MCF 10A (cell line): ENCODE results near the gene PGF. TPM values are rescaled to one million over a fixed set of nuclear protein-coding genes. Genes with fewer than 3 reads are reported as not detected.

ENCODE experiments used
- BruUV-seq: library from RNA; stranded (reverse); fragments of 400-500 nt; replicated peaks from 2 replicates; lab custom pipeline; 2021; lab: Mats Ljungman, UMichigan
- CTCF ChIA-PET: fragments of 300-600 bp; sonication (Branson Sonifier 250); formaldehyde crosslinking; extraction: SDS; loops from one replicate; lab custom pipeline; 2021; ENCODE audit warnings: antibody characterized with exemption, inconsistent platforms; lab: Yijun Ruan, JAX
- POLR2A ChIA-PET: fragments of 300-600, 350-650 bp; sonication (Branson Sonifier 250); formaldehyde crosslinking; extraction: SDS; loops from one replicate; lab custom pipeline; 2020; ENCODE audit warnings: antibody characterized with exemption, inconsistent platforms; lab: Yijun Ruan, JAX
- DNase-seq: peaks from one replicate; pipeline ENCODE4 v3.0.0-alpha.2; 2018; ENCODE audit not compliant: unreplicated experiment
- H3K27ac Mint-ChIP-seq: one replicate; pipeline ENCODE4 v1.8.0; 2022; ENCODE audit warnings: mild to moderate bottlenecking, low read depth, mixed read lengths; ENCODE audit not compliant: unreplicated experiment
- H3K27me3 Mint-ChIP-seq: one replicate; pipeline ENCODE4 v1.8.0; 2022; ENCODE audit warnings: mixed read lengths; ENCODE audit not compliant: insufficient read depth, unreplicated experiment
- H3K36me3 Mint-ChIP-seq: one replicate; pipeline ENCODE4 v1.8.0; 2022; ENCODE audit warnings: mild to moderate bottlenecking, moderate library complexity, mixed read lengths; ENCODE audit not compliant: insufficient read depth, unreplicated experiment
- H3K4me1 Mint-ChIP-seq: one replicate; pipeline ENCODE4 v1.8.0; 2022; ENCODE audit warnings: mixed read lengths; ENCODE audit not compliant: insufficient read depth, unreplicated experiment
- H3K4me3 Mint-ChIP-seq: one replicate; pipeline ENCODE4 v1.8.0; 2022; ENCODE audit warnings: mild to moderate bottlenecking, moderate library complexity, mixed read lengths; ENCODE audit not compliant: unreplicated experiment
- H3K9me3 Mint-ChIP-seq: one replicate; pipeline ENCODE4 v1.8.0; 2022; ENCODE audit warnings: mixed read lengths; ENCODE audit not compliant: unreplicated experiment
- CTCF ChIP-seq: fragments of 200-600 bp; IDR thresholded peaks from one replicate; pipeline ENCODE4 v1.8.0; 2022; ENCODE audit warnings: antibody characterized with exemption, mild to moderate bottlenecking; ENCODE audit not compliant: unreplicated experiment
- intact Hi-C: fragments of 100-400 bp; cut with micrococcal nuclease; formaldehyde crosslinking; loops from 2 replicates; pipeline ENCODE4 v1.14.1; 2022
- total RNA-seq: library from RNA; stranded (reverse); gene quantifications from 2 replicates; pipeline ENCODE4 v1.2.3, GENCODE V29; 2022

PGF gene
- total RNA-seq, 1 experiment from 2014 or later: 2.1 TPM

- Mint-ChIP-seq H3K27ac (no peak overlapping the region), H3K4me1 (peaks cover 6% of the 10 kb centered on the region), H3K9me3 (no peaks in the 10 kb centered on the region), H3K4me3 (no peak overlapping the region), H3K27me3 (no peaks in the 10 kb centered on the region), H3K36me3 (peaks cover 4% of the 10 kb centered on the region)
- ChIA-PET POLR2A (no interaction called here), CTCF (interaction anchor here (0.6 to 1.2 kb wide), 2 partner anchors 59 to 108 kb away, joined by 3 read pairs; no protein-coding TSS in a partner anchor)
- intact Hi-C loops: no loop called here
- no peak for TF ChIP-seq CTCF
- BruUV-seq: no TSS peak
- DNase-seq: peak; percentile 60
Observed at GRCh38 chr14:74980731-74981461, 25.5 kb upstream of the PGF start.

- intact Hi-C loops: no loop called here
- ChIA-PET POLR2A (no interaction called here), CTCF (no interaction called here)
- BruUV-seq: no TSS peak
- Mint-ChIP-seq H3K36me3 (peaks cover 4% of the 10 kb centered on the region), H3K9me3 (no peaks in the 10 kb centered on the region), H3K27ac (no peak overlapping the region), H3K4me1 (peaks cover 6% of the 10 kb centered on the region), H3K27me3 (no peaks in the 10 kb centered on the region), H3K4me3 (no peak overlapping the region)
- no peak for TF ChIP-seq CTCF
- no peak for DNase-seq
Observed at GRCh38 chr14:74980398-74980730, 25.0 kb upstream of the PGF start.

GRCh38 chr14:74979442-74980397 is 24.3 kb upstream of the PGF start:
- ChIA-PET POLR2A (no interaction called here), CTCF (no interaction called here)
- DNase-seq: peak; percentile 77
- Mint-ChIP-seq H3K27ac (no peak overlapping the region), H3K9me3 (no peaks in the 10 kb centered on the region), H3K4me3 (no peak overlapping the region), H3K4me1 (peaks cover 6% of the 10 kb centered on the region), H3K27me3 (no peaks in the 10 kb centered on the region), H3K36me3 (peaks cover 4% of the 10 kb centered on the region)
- no TSS peak for BruUV-seq
- intact Hi-C loops: no loop called here
- TF ChIP-seq CTCF: no peak

GRCh38 chr14:74979029-74979428 is 23.6 kb upstream of the PGF start:
- CTCF ChIA-PET: no interaction called here
- Mint-ChIP-seq H3K9me3 (no peaks in the 10 kb centered on the region), H3K4me1 (peaks cover 6% of the 10 kb centered on the region), H3K4me3 (no peak overlapping the region), H3K36me3 (peaks cover 4% of the 10 kb centered on the region), H3K27me3 (no peaks in the 10 kb centered on the region), H3K27ac (no peak overlapping the region)
- no peak for DNase-seq
- POLR2A ChIA-PET: no interaction called here
- TF ChIP-seq CTCF: no peak
- intact Hi-C loops: no loop called here
- BruUV-seq: no TSS peak
